ENCODE measurements around the gene SLC37A1.

Gene SLC37A1

DNA sequence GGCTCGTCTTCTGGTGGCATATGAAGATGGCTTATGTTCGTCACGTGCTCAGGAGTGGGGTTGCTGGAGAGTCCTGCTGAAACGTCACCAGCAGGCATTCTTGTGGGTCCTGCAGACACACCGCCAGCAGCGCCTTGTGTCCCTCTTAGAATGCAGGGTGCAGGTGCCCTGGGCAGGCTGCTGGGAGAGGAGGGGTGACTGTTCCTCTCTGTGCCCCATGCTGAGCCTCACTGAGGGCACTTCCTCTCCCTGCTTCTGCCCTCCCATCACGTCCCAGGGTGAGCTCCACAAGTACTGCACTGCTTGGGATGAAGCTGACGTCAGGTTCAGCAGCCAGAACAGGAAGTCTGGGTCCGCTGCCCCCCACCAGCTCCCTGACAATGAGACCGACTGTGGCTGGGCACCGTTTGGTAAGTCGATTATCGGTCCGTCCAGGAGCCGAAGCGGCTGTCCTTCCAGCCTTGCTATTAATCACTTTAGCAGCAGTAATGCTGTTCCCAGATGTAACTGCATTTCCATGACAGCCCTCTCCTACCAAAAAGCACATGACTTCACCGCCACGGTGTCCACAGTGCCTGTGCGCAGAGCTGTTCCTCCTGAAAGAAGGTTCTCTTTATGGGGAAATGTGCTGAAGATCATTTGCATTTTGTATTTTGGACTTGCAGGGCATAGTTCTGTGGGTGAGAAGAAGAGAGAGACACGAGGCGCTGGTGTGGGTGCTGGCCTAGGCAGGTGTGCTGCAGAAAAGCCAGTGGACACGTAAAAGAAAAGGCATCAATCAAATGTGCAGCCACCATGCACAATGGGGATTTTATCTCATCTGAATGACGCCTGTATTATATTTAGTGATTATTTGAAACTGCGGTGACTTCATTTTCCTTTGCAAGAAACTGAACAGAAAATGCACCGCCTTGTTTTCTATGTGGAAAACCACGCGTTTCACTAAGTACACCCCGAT is 21.0 kb downstream of the SLC37A1 start:
- Histone ChIP-seq H3K9ac (no peak overlapping the region), H3K27me3 (ENCODE audit: control insufficient read depth, insufficient read depth, low read length) (no peaks in the 10 kb centered on the region), H2AFZ (no peak overlapping the region), H3K4me1 (no peaks in the 10 kb centered on the region), H3K36me3 (ENCODE audit: control insufficient read depth, insufficient read depth, low read length) (no peaks in the 10 kb centered on the region), H3K9me3 (ENCODE audit: control insufficient read depth, low read length) (no peaks in the 10 kb centered on the region), H3K4me3 (ENCODE audit: low read depth, low read length) (no peak overlapping the region), H3K27ac (no peak overlapping the region), H3K79me2 (no peaks in the 10 kb centered on the region), H3K4me2 (ENCODE audit: low read length) (no peak overlapping the region)
- TF ChIP-seq, protein P1, sequence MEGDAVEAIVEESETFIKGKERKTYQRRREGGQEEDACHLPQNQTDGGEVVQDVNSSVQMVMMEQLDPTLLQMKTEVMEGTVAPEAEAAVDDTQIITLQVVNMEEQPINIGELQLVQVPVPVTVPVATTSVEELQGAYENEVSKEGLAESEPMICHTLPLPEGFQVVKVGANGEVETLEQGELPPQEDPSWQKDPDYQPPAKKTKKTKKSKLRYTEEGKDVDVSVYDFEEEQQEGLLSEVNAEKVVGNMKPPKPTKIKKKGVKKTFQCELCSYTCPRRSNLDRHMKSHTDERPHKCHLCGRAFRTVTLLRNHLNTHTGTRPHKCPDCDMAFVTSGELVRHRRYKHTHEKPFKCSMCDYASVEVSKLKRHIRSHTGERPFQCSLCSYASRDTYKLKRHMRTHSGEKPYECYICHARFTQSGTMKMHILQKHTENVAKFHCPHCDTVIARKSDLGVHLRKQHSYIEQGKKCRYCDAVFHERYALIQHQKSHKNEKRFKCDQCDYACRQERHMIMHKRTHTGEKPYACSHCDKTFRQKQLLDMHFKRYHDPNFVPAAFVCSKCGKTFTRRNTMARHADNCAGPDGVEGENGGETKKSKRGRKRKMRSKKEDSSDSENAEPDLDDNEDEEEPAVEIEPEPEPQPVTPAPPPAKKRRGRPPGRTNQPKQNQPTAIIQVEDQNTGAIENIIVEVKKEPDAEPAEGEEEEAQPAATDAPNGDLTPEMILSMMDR (IDR thresholded peaks at IDR 0.05): no peak

DNA sequence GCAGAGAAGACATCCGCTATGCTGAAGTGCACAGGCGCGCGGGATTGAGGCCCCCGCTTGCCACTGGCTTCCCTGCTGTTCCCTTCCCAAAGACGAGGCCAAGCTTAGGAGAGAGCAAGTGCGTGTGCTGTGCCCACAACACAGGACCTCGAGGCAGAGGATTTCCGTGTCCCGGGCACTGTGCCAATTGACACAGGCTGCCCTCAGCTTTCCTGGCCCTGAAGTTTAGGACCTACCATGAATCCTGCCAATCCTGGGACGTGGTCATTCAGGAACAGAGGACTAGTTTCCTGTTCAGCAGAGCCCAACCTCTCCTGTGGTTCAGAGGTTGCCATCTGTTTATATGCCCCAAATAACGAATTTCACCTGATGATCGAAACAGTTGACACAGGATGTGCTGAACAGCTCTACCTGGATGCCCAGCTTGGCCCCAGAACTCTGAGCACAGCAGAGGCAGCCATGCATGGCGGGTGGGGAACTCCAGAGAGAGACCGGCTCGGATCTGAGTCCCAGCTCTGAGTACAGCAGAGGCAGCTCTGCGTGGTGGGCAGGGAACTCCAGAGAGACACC is 22.0 kb downstream of the SLC37A1 start:
- Histone ChIP-seq H3K9ac (no peak overlapping the region), H3K4me1 (no peaks in the 10 kb centered on the region), H2AFZ (no peak overlapping the region), H3K9me3 (ENCODE audit: control insufficient read depth, low read length) (no peaks in the 10 kb centered on the region), H3K4me3 (ENCODE audit: low read depth, low read length) (no peak overlapping the region), H3K36me3 (ENCODE audit: control insufficient read depth, insufficient read depth, low read length) (no peaks in the 10 kb centered on the region), H3K27ac (no peak overlapping the region), H3K27me3 (ENCODE audit: control insufficient read depth, insufficient read depth, low read length) (no peaks in the 10 kb centered on the region), H3K4me2 (ENCODE audit: low read length) (no peak overlapping the region), H3K79me2 (no peaks in the 10 kb centered on the region)
- TF ChIP-seq, protein P1 (IDR thresholded peaks at IDR 0.05): no peak

DNA sequence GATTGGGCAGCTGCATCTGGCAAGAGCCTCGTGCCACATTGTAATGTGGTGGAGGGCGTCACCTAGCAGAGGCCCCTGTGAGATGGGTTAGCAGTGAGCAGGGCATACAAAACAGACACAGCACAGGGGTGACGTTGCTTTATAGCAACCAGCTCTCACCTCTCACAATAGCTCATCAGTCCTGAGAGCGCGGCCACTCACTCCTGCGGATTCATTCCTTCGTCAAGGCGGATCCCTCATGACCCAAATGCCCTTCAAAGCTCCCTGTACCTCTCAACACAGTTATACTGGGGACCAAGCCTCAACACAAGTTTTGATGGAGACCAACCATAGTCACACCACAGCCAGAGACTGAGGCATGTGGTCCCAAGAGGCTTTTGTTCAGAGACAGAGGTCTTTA is 22.9 kb downstream of the SLC37A1 start:
- Histone ChIP-seq H3K27me3 (ENCODE audit: control insufficient read depth, insufficient read depth, low read length) (no peaks in the 10 kb centered on the region), H3K9me3 (ENCODE audit: control insufficient read depth, low read length) (no peaks in the 10 kb centered on the region), H3K36me3 (ENCODE audit: control insufficient read depth, insufficient read depth, low read length) (no peaks in the 10 kb centered on the region), H3K4me1 (no peaks in the 10 kb centered on the region), H3K79me2 (no peaks in the 10 kb centered on the region), H3K4me2 (ENCODE audit: low read length) (no peak overlapping the region), H2AFZ (no peak overlapping the region), H3K9ac (no peak overlapping the region), H3K4me3 (ENCODE audit: low read depth, low read length) (no peak overlapping the region), H3K27ac (no peak overlapping the region)
- TF ChIP-seq, protein P1 (IDR thresholded peaks at IDR 0.05): no peak

DNA sequence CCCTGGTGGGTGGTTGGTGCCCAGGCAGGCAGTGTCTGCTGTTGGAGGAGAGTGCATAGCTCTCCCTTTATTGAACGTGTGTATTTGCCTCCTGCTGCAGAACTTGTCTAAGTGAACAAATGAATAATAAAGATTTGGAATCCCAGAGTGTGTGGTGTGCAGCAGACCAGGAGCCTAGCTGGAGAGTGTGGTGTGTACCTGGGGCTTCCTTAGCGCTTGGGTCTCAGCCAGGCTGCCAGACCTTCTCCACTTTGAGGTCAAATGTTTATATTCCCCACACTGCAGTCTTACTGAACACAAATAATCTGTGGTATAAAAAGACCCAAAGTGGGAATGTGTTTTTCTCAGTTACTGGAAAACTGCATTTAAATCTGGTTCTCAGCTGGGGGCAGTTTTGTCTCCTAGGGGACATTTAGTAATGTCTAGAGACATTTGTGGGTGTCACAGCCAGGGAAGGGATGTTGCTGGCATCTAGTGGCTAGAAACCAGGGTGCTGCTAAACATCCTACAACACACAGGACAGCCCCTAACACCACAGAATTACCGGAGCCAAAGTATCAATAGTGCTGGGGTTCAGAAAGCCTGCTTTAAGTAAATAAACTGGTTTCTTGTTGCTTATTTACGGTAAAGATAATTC is 23.6 kb downstream of the SLC37A1 start:
- no peak overlapping the region for H3K9ac ChIP-seq
- H3K4me2 ChIP-seq (ENCODE audit: low read length): no peak overlapping the region
- H3K27me3 ChIP-seq (ENCODE audit: control insufficient read depth, insufficient read depth, low read length): no peaks in the 10 kb centered on the region
- no peak overlapping the region for H3K27ac ChIP-seq
- TF ChIP-seq, protein P1 (IDR thresholded peaks at IDR 0.05): no peak
- no peak overlapping the region for H3K4me3 ChIP-seq (ENCODE audit: low read depth, low read length)
- H3K36me3 ChIP-seq (ENCODE audit: control insufficient read depth, insufficient read depth, low read length): no peaks in the 10 kb centered on the region
- no peak overlapping the region for H2AFZ ChIP-seq
- no peaks in the 10 kb centered on the region for H3K9me3 ChIP-seq (ENCODE audit: control insufficient read depth, low read length)
- H3K79me2 ChIP-seq: no peaks in the 10 kb centered on the region
- H3K4me1 ChIP-seq: no peaks in the 10 kb centered on the region
